Panc1 (cell line): ENCODE data around the gene CLPTM1L. TPM values are rescaled to one million over a fixed set of nuclear protein-coding genes. Genes with fewer than 3 reads are reported as not detected.
"Not testable (repeated sequence)": the region's sequence is repeated elsewhere in the genome, so short reads cannot be mapped to it uniquely, and the experiment has no call there.

Experiments
- ATAC-seq: fragments of 200-7000 bp; cut with Tn5 transposase; 2 replicates; pipeline ENCODE4 v1.9.1; 2020; ENCODE audit warnings: mild to moderate bottlenecking, moderate library complexity
- BruUV-seq: library from RNA; stranded (reverse); fragments of 400-500 nt; replicated peaks from 2 replicates; lab custom pipeline; 2021; lab: Mats Ljungman, UMichigan
- CTCF ChIA-PET: fragments of 300-600 bp; sonication (Branson Sonifier 250); formaldehyde crosslinking; loops from one replicate; lab custom pipeline; 2022; ENCODE audit warnings: antibody characterized with exemption; lab: Charles Lee
- POLR2A ChIA-PET: fragments of 300-600 bp; sonication (Branson Sonifier 250); formaldehyde crosslinking; loops from one replicate; lab custom pipeline; 2022; ENCODE audit warnings: antibody characterized with exemption; lab: Charles Lee
- DNase-seq: peaks from one replicate; pipeline ENCODE4 v3.0.0-alpha.2; 2010; ENCODE audit warnings: low read depth, low spot score
- H3K27ac ChIP-seq: 2 replicates; pipeline ENCODE4 v1.5.1; 2011; ENCODE audit warnings: mild to moderate bottlenecking, low read length, inconsistent platforms
- H3K27me3 ChIP-seq: fragments of 200-500 bp; sonication (Bioruptor generic); 2 replicates; pipeline ENCODE4 v1.6.0; 2014; ENCODE audit warnings: low read length, inconsistent platforms; ENCODE audit not compliant: control insufficient read depth, insufficient read depth
- H3K36me3 ChIP-seq: fragments of 200-500 bp; sonication (Bioruptor generic); 2 replicates; pipeline ENCODE4 v1.5.1; 2014; ENCODE audit warnings: inconsistent platforms, mild to moderate bottlenecking, low read length, moderate library complexity; ENCODE audit not compliant: control insufficient read depth, insufficient read depth
- H3K4me1 ChIP-seq: 2 replicates; pipeline ENCODE4 v1.5.1; 2011; ENCODE audit warnings: inconsistent platforms, mild to moderate bottlenecking, low read length, moderate library complexity; ENCODE audit not compliant: control insufficient read depth, insufficient read depth
- H3K4me3 ChIP-seq, 2 experiments: 2 replicates each; pipeline ENCODE4 v1.5.1; 2011 to 2012; ENCODE audit warnings: low read depth in 2 of 2, low read length in 2 of 2, mild to moderate bottlenecking in 2 of 2, inconsistent platforms in 1 of 2, moderate library complexity in 1 of 2
- H3K9me3 ChIP-seq: fragments of 200-500 bp; sonication (Bioruptor generic); 2 replicates; pipeline ENCODE4 v1.5.1; 2014; ENCODE audit warnings: low read depth, mild to moderate bottlenecking, inconsistent platforms, low read length, moderate library complexity; ENCODE audit not compliant: control insufficient read depth, insufficient read depth
- CTCF ChIP-seq: fragments of 450-650 bp; IDR thresholded peaks from 2 replicates; pipeline ENCODE4 v1.5.1; 2017; ENCODE audit warnings: mild to moderate bottlenecking
- POLR2AphosphoS5 ChIP-seq: IDR thresholded peaks from 2 replicates; pipeline ENCODE4 v1.6.1; 2012; ENCODE audit warnings: mild to moderate bottlenecking, low read depth, low read length, moderate library complexity
- REST ChIP-seq, 2 experiments: IDR thresholded peaks; 2 replicates each; pipeline ENCODE4 v1.6.1; 2011 to 2012; ENCODE audit warnings: low read depth in 2 of 2, control low read depth in 1 of 2, low read length in 1 of 2, mild to moderate bottlenecking in 1 of 2, moderate library complexity in 1 of 2; ENCODE audit not compliant: insufficient read depth in 1 of 2
- SIN3A ChIP-seq: IDR thresholded peaks from 2 replicates; pipeline ENCODE4 v1.6.1; 2012; ENCODE audit warnings: low read depth, mild to moderate bottlenecking, low read length, moderate library complexity, borderline replicate concordance; ENCODE audit not compliant: insufficient read depth
- TCF7L2 ChIP-seq: IDR thresholded peaks from 2 replicates; pipeline ENCODE4 v1.6.1; 2011; ENCODE audit warnings: mild to moderate bottlenecking, low read depth, low read length, inconsistent platforms
- in situ Hi-C: cut with HindIII; loops from 2 replicates; pipeline ENCODE4 v1.10.0; 2016; ENCODE audit warnings: low sequenced_read_pairs, low pct_unique_long_range_greater_than_20kb
- intact Hi-C: fragments of 100-400 bp; cut with micrococcal nuclease; formaldehyde crosslinking; loops from one replicate; pipeline ENCODE4 v1.10.0; 2022; ENCODE audit not compliant: unreplicated experiment
- total RNA-seq: library from RNA; stranded (reverse); gene quantifications from one replicate; pipeline ENCODE4 v1.2.1, GENCODE V29; 2021; ENCODE audit not compliant: unreplicated experiment

The CLPTM1L gene
- total RNA-seq, 1 experiment from 2014 or later: 188 TPM

- H3K27ac ChIP-seq, BruUV-seq, DNase-seq, H3K9me3 ChIP-seq, POLR2A ChIA-PET, CTCF ChIA-PET, ATAC-seq, H3K4me3 ChIP-seq, H3K4me1 ChIP-seq, H3K27me3 ChIP-seq, intact Hi-C loops, in situ Hi-C loops: not testable (repeated sequence)
- H3K36me3 ChIP-seq: peaks cover 10% of the 10 kb centered on the region
Observed at GRCh38 chr5:1333286-1333685, 11.6 kb downstream of the CLPTM1L start.

- peaks cover 7% of the 10 kb centered on the region for H3K36me3 ChIP-seq
- CTCF ChIA-PET: no interaction called here
- intact Hi-C loops: no loop called here
Observed at GRCh38 chr5:1332461-1333001, 12.4 kb downstream of the CLPTM1L start.

More at GRCh38 chr5:1332461-1333001, 12.4 kb downstream of the CLPTM1L start:
- no peak for DNase-seq
- no peak overlapping the region for H3K4me3 ChIP-seq
- H3K27me3 ChIP-seq: no peaks in the 10 kb centered on the region
- BruUV-seq: no TSS peak
- TF ChIP-seq REST (IDR thresholded peaks at IDR 0.05; ENCODE audit: insufficient read depth in 1 of 2, low read depth in 2 of 2, low read length in 1 of 2): no peak
- TF ChIP-seq TCF7L2: no peak
- no peak for TF ChIP-seq POLR2AphosphoS5
- no peak for TF ChIP-seq SIN3A
- TF ChIP-seq CTCF: no peak
- H3K27ac ChIP-seq: 0 out of 2 replicates have a peak overlapping the region, but pooled peaks have one; percentile 23
- ATAC-seq: peak; percentile 76
- in situ Hi-C loops: no loop called here
- POLR2A ChIA-PET: no interaction called here
- H3K9me3 ChIP-seq: no peaks in the 10 kb centered on the region
- no peaks in the 10 kb centered on the region; the same call in 1 of the 2 replicates for H3K4me1 ChIP-seq
